Astrocyte of the hippocampus (primary cell): ENCODE measurements around the gene DTX3L.
A peak's percentile ranks its signal among the peaks of the same experiment; 100 is the strongest.

Experiments
- DNase-seq: peaks from one replicate; pipeline ENCODE4 v3.0.0; 2011; ENCODE audit warnings: low read depth, low spot score

Gene DTX3L

DNA sequence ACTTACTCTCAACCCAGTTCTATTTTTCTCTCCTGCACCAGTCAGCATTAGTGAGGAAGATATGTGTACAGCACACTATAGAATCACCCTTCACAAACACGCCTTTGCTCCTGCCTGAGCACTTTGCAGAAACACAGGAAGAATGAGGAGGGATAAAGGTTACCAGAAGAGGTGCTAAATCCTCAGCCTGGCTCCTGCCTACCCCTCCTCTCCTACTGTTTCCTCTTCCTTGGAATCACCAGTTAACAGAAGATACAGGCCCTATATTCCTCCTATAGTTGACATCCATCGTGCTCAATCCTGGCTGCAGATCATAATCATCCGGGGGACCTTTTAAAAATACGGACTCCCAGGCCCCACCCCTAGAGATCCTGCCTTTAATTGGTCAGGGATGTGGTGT, 42.2 kb downstream of the DTX3L start:
- no peak for DNase-seq

DNA sequence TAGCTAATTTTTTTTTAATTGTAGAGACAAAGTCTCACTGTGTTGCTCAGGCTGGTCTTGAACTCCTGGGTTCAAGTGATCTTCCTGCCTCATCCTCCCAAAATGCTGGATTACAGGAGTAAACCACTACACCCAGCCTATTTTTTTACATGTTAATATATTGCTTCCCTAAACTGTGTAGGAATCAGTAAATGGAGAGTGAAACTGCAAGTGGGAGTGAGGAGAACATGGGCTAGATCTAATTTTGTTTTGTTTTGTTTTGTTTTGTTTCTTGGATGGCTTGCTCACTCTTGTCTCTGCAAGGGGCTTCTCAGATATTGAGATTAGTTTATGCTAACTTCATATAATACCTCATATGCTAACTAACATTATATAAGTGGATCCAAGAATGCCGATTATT, 44.8 kb downstream of the DTX3L start:
- DNase-seq = no peak

GRCh38 chr3:122609798-122610559, 45.8 kb downstream of the DTX3L start:
- peak; percentile 71 for DNase-seq

DNA sequence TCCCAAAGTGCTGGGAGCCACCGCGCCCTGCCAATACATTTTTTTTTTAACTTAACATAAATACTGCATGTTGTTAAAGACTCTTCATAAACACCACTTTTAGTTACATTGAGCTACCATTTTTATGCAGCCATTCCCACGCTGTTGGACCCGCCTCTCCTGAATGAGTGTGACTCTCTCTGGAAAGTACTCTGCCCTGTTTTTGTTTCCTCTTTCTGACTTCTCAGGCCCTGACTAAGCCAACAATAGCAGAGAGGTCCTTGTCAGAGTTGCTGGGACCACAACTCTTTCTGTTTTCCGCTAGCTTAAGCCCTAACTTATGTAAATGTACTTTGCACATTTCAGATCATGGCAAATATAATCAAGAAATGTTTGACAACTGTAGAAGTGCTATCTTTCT, 48.6 kb downstream of the DTX3L start:
- peak; percentile 14 for DNase-seq

DNA sequence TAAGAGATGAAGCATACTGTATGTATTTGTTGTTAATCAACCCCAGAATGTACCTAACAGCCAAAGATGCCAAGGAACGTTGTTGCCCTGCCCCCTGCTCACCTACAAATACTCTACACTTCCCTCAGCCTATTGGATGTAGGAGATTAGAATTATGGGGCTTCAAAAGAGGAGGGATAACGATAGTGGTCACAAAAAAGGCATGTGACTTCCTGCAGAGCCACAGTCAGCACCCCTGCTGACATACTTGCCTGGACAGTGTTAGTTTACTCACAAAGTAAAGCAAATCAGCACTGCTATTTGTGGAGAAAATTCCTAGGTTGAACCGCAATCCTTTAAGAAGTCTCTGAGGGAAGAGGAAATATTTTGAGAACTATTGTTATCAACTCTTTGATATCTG, 51.2 kb downstream of the DTX3L start:
- peak; percentile 35 for DNase-seq

GRCh38 chr3:122618614-122619013, 54.5 kb downstream of the DTX3L start:
- DNase-seq = no peak

GRCh38 chr3:122619040-122619439, 54.9 kb downstream of the DTX3L start:
- no peak for DNase-seq

DNA sequence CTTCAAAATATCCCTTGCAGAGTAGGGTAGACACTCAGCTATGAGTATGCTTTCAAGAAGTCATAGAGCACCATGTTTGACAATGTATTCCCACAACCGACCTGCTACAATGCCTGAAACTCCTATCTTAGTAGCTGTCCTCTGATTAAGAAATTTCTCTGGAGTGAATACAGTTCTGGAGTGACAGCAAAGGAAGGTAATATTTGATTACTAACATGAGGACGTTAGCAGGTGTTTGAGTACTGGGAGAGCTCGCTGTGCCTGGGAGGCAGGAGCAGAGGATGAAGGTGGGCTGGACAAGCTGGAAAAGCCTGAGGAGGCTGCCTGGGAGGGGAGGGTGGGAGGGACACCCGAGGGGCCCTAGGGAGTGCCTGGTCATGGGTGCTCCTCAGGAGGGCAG, 56.3 kb downstream of the DTX3L start:
- DNase-seq = no peak

- no peak for DNase-seq
These were observed 57.0 kb downstream of the DTX3L start for GRCh38 chr3:122621112-122621511.

DNA sequence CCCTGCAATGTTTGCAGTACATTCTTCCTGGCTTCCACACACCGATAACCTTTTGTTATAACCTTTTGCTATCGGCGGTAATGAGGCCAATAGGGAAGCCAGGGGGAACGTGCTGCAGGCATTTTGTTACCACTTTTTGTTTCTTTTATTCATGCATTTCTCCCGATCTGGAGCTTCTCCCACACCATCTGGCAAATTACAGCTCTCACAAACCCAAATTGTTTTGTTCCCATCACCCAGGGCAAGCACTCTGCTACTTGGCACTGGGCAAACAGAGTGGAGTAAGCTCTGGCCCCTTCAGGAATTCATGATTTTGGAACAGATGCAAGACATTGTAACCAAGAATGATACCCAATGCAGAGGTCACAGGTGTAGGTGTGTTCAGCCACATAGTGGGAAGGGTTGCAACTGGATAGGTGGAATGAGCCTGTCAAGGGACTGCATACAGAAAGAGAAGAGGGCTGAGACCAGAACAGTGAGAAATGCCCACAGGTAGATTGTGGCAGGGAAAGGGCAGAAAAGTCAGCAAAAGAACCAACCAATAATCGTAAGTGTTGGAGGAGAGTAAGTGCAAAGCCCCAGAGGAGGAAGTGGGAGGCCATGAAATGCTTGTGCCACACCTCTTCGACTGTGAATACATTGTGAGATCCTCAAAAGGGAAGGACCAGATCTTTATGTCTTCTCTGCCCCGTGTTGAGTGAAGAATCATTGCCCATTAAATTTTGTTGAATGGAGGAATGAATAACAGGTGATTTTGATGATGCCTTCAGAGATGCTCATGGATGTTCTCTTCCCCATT, 59.1 kb downstream of the DTX3L start:
- DNase-seq = no peak
